ENCODE results near the gene KANK2.
A peak's percentile ranks its signal among the peaks of the same experiment; 100 is the strongest.
"Not testable (repeated sequence)": the region's sequence is repeated elsewhere in the genome, so short reads cannot be mapped to it uniquely, and the experiment has no call there.

KANK2 gene

DNA sequence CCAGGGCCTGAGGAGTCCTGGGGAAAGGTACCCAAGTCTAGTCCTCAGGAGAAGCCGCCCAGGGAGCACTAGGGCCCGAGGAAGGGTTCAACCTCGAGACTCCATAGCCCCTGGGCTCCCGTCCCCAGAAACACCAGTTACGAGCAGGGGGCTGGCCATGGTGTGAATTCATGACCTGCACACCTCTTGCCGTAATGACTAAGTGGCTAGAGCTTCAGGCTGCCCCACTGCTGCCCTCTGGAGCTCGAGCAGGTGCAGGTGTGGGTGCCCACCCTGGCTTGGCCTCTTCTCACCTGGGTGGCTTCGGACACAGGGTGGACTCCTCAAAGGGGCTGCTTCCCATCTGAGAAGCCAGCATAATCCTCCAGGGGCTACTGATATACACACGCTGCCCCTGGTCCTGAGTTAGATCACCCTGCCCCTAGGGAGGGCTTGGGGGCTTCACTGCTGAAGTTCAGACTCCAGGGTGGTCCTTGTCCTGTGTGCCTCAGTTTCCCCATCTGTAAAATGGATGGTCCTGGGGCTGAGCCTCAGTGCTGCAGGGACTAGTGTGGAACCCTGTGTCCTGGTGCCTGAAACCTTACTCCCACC lies 55.3 kb downstream of the KANK2 start:
- DNase-seq = no peak

DNA sequence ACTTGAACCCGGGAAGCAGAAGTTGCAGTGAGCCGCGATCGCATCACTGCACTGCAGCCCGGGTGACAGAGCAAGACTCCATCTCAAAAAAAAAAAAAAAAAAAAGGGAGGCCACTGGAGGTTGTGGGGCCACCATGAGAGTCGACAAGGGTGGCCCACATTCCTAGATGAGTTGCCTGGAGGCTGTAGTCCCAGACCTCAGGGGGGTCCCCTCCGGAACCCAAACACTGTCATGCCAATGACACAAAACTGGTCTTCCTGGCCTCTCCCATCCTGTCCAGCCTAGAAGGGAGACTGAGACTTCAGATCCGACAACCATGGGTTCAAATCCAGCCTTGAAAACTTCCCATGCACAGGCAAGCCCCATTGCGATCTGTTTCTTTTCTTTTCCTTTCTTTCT lies 56.4 kb downstream of the KANK2 start:
- no peak for DNase-seq

GRCh38 chr19:11140023-11140538 lies 57.3 kb downstream of the KANK2 start:
- not testable (repeated sequence) for DNase-seq

- DNase-seq = peak in 30 of 58 donors; percentile 4 to 69 (median 23)
Measured at GRCh38 chr19:11138601-11139300, 58.6 kb downstream of the KANK2 start.

- DNase-seq = peak in 57 of 58 donors; percentile 26 to 84 (median 67)
Measured at GRCh38 chr19:11137542-11138384, 59.6 kb downstream of the KANK2 start.

- DNase-seq = no peak
Measured at GRCh38 chr19:11136400-11137101, 60.8 kb downstream of the KANK2 start.

GRCh38 chr19:11131471-11131870 lies 65.9 kb downstream of the KANK2 start:
- DNase-seq = no peak

DNA sequence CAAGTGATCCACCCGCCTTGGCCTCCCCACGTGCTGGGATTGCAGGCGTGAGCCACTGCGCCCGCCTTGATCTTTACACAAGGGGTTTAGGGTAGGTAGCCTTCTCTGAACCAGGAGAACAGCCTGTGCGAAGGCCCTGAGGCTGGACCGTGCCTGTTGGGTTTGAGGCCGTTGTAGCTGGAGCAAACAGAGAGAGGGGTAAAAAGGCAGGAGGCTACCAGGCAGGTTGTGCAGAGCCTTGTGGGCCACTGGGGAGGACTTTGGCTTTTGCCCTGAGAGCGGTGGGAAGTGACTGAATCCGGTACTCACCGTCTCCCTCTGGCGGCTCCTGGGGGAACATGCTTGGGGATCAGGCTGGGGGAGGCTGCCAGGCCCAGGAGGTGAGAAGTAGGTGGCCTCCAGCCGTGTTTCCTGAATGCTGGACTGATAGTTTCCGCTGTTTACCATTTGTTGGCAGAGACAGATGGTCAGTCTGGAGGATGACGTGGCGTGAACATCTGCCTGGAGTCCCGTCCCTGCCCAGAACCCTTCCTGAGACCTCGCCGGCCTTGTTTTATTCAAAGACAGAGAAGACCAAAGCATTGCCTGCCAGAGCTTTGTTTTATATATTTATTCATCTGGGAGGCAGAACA lies 66.4 kb downstream of the KANK2 start:
- peak in 49 of 58 donors; percentile 2 to 76 (median 29) for DNase-seq

GRCh38 chr19:11127905-11128304 lies 69.4 kb downstream of the KANK2 start:
- DNase-seq = no peak

DNA sequence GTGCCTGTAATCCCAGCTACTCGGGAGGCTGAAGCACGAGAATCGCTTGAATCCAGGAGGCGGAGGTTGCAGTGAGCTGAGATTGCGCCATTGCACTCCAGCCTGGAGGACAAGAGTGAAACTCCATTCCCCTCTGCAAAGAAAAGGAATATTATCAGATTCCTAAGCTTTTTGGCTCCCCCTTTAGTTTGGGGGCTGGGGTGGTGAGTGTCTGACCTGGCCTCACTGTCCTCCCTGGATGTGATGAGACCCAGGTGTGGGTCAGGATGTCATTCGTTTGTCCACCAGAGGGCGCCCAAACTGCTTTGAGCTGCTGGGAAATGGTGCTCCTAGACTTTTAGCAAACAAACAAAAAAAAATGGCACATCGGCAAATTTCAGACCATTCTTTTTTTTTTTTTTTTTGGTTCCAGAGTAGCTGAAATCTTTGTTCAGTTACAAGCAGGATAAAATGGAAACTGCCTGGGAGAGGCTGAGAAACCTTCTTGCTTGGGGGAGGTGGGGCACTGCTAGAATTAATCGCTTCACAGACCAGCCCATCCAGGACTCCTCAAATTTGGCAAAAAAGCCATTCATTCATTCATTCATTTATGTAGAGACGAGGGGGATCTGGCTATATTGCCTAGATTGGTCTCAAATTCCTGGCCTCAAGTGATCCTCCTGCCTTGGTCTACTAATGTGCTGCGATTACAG lies 71.2 kb downstream of the KANK2 start:
- DNase-seq = peak in 49 of 58 donors; percentile 1 to 86 (median 34)

GRCh38 chr19:11124157-11124556 lies 73.2 kb downstream of the KANK2 start:
- DNase-seq = not testable (repeated sequence)

DNA sequence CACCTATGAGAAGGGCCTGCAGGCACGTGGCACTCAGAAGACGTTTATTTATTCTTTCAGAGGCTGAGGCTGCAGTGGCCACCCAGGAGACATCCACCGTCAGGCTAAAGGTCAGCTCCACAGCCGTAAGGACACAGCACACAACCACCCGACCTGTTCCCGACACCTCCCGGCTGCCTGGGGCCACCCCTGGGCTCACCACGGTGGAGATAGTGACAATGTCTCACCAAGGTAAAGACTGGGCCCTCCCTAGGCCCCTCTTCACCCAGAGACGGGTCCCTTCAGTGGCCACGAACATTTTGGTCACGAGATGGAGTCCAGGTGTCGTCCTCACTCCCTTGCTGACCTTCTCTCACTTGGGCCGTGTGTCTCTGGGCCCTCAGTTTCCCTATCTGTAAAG lies 74.2 kb downstream of the KANK2 start:
- no peak for DNase-seq

- DNase-seq = not testable (repeated sequence)
Measured at GRCh38 chr19:11121963-11122362, 75.4 kb downstream of the KANK2 start.

DNA sequence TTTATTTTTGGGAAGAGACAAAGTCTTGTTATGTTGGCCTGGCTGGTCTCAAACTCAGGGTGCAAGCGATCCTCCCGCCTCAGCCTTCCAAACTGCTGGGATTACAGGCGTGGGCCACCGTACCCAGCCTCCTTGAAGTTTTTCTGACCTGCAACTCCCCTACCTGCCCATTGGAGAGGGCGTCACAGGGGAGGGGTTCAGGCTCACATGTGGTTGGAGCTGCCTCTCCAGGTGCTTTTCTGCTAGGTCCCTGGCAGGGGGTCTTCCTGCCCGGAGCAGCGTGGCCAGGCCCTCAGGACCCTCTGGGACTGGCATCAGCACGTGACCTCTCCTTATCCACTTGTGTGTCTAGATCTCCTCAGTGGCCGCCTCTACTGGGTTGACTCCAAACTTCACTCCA lies 80.8 kb downstream of the KANK2 start:
- DNase-seq = no peak

DNA sequence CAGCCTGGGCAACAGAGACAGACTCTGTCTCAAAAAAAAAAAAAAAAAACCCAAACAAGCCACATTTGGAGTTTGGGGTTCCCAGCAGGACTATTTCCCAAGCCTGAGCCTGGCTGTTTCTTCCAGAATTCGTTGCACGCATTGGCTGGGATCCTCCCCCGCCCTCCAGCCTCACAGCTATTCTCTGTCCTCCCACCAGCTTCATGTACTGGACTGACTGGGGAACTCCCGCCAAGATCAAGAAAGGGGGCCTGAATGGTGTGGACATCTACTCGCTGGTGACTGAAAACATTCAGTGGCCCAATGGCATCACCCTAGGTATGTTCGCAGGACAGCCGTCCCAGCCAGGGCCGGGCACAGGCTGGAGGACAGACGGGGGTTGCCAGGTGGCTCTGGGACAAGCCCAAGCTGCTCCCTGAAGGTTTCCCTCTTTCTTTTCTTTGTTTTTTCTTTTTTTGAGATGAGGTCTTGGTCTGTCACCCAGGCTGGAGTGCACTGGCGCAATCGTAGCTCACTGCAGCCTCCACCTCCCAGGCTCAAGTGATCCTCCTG lies 81.4 kb downstream of the KANK2 start:
- DNase-seq = peak in 1 of 58 donors; percentile 8

- no peak for DNase-seq
Measured at GRCh38 chr19:11115042-11115441, 82.3 kb downstream of the KANK2 start.
